CD4-positive, alpha-beta T cell treated with Interleukin-12 subunit alpha and Interleukin-12 subunit beta, for 1 hour (primary cell): ENCODE data around the gene TRIM10.
A peak's percentile ranks its signal among the peaks of the same experiment; 100 is the strongest.
"Not testable (repeated sequence)": the region's sequence is repeated elsewhere in the genome, so short reads cannot be mapped to it uniquely, and the experiment has no call there.

Experiments used
- DNase-seq: peaks from one replicate; pipeline ENCODE4 v3.0.0-alpha.2; 2020

Gene TRIM10

DNA sequence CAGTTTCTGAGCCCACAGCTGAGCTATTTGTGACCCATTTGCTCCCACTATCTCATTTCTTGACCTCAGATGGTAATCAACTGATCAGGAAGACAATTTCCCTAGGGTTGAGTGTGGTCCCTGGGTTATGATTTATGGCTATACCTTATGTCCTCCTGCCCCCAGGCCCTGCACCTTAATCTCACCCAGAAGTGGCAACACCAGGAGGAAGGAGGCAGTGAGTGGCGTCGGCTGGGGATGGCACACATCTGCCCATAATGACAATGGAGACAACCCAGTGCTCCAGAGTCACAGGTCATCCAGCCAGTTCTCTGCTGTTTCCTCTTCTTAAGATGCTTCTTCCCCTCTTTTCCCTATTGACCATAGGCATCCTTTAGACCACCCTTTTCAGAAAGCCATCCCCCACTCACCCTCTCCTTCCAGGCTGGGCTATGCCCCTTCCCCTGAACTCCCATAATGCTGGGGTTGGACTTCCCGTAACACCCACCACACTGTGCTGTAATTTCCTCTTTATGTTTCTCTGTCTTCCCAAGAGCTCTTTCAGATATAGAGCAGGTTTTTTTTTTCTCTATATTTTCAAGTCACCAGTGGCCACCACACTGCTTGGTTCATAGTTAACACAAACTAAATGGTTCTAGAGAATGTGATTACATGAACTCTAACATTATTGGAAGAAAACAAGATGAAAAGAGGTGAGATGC, 8.0 kb downstream of the TRIM10 start:
- no peak for DNase-seq

- DNase-seq = no peak
Measured at GRCh38 chr6:30152016-30152673, 8.9 kb downstream of the TRIM10 start.

- no peak for DNase-seq
Measured at GRCh38 chr6:30151580-30151979, 9.4 kb downstream of the TRIM10 start.

GRCh38 chr6:30150671-30151395, 10.2 kb downstream of the TRIM10 start:
- DNase-seq = no peak

DNA sequence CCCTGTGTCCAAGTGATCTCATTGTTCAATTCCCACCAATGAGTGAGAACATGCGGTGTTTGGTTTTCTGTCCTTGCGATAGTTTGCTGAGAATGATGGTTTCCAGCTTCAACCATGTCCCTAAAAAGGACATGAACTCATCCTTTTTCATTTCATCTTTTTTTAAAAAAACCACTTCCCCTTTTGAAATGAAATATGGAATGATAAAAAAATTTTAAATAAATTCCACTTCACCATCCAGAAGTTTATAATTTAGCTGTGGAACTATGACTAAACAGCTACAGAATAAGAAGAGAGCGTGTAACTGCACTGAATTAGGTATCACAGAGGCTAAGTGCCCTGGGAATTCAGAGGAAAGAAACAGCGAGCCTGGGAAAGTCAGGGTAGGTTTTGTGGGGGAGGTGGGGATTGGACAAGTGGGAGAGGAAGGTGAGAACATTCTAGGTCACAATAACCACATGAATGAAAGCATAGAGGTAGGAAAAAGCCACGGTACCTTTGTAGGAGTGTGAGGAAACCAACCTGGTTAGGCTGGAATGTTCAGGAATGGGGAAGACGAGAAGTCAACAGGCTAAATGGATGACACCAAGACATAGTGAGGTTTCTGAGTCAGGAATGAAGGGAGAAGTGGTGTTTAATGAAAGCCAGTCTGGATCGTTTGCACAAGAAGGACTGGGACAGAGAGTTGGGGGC, 11.0 kb downstream of the TRIM10 start:
- DNase-seq = no peak

GRCh38 chr6:30149234-30149633, 11.8 kb downstream of the TRIM10 start:
- no peak for DNase-seq

DNA sequence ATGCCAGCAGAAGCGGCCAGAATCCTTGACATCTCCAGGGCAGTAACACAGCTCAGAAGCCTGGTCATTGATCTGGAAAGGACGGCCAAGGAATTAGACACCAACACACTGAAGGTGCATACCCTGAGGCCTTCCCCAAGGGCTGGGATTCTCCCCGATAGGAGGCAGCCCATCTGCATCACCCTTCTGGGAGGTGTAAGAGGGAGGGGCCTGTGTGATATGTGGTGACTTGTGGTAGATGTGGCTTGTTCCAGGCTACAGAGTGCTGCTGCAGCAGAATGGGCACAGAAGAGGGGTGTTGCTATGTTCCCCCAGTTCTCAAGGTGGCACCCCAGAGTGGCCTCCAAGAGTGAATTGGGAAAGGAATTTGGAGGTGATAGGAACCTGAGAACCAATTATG, 13.9 kb downstream of the TRIM10 start:
- no peak for DNase-seq

DNA sequence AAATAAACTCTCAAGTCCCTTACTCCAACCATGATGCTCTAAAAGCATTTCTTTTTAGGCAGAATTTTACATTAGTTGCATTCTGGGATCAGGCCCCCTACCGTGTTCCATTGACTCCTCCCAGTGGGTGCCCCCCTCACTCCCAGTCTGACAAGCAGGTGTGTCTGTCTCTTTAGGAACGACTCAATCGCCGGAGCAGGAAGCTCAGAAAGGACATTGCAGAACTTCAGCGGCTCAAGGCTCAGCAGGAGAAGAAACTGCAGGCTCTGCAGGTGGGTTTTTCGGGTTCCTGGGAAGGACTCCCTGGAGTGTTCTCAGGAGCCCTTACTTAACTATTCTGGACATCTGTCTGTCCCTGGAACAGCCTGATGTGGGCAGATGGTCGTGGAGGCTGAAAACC, 15.2 kb downstream of the TRIM10 start:
- no peak for DNase-seq

- DNase-seq = no peak
Measured at GRCh38 chr6:30144811-30145210, 16.2 kb downstream of the TRIM10 start.

- DNase-seq = no peak
Measured at GRCh38 chr6:30143780-30144179, 17.2 kb downstream of the TRIM10 start.

DNA sequence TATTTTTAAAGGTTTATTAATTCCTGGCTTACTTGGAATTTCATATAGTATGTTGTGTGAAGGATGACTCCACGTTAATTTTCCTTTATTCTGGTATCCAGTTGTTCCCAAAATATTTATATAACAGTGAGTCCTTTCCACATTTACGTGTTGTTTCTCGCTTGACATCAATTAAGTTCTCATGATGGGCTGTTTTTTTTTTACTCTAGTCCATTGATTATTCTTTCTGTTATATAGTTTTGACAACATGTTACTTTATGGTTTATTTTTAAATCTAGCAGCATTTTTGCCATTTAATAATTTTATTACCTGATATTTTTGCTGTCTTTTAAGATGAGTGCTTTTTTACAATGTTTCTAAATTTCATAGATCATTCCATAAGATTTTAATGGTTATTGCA, 18.3 kb downstream of the TRIM10 start:
- no peak for DNase-seq

GRCh38 chr6:30140240-30140639, 20.8 kb downstream of the TRIM10 start:
- DNase-seq = not testable (repeated sequence)

- no peak for DNase-seq
Measured at GRCh38 chr6:30136570-30137286, 24.3 kb downstream of the TRIM10 start.

GRCh38 chr6:30135757-30136156, 25.3 kb downstream of the TRIM10 start, which contains the start of gene TRIM40:
TSS of gene TRIM40 (plus strand) at chr6:30136140. CDS start at chr6:30137037, 897 bp downstream.
- DNase-seq = no peak

DNA sequence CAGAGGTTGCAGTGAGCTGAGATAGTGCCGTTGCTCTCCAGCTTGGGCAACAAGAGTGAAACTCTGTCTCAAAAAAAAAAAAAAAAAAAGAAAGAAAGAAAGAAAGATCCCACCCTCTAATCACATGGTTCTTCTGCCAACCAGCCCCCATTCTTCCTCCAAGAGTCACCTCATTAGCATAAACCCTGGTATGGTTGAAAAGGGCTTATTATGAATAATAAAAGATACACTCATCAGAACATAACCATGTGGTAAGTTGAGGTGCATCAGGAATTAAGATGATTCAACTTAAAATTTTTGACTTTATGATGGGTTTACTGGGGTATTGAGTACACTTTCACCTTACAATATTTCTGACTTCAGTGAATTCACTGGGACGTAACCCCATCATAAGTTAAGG, 25.9 kb downstream of the TRIM10 start:
- DNase-seq = no peak

- no peak for DNase-seq
Measured at GRCh38 chr6:30131947-30132497, 29.0 kb downstream of the TRIM10 start.

DNA sequence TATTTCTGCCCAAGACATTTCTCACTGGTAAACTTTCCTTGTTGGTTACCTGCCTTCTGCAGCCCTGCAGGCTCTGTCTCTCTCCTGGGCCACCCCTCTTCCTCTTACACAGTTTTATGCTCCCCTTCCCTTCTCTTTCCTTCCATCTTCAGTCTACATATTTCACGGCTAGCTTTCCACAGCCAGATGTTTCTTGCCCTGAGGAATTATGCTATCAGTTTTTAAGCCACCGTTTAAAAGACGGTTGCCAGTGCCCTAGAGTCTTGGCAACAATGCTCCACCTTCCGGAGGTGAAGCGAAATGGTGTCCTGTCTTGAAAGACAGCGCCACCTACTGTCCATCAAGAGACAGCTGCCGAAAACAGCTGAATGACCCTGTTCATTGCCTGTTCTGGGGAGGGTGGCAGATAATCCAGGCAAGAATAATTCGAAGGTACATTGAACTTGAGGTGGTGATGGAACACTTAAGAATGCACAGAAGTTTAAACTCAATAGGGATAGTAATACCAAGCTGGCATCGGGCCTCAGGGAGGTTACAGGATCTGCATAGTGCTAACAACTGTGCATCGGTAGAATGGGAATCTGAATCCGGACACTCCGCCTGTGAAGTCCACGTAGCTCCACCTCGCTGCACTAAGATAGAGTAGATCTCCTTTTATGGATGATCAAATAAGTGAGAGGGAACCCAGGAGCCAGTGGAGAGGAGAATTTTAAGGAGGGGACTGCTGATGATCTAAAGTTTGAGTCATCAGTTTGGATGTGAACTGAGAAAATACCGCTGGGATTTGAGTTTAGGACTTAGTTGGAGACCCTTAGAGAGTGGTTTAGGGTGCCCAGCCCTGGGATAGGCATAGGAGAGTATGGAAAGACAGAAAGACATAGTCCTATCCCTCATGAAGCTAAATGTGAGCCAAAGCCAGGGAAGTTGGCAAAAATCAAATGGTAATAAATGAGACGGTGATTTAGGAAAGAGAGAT, 29.8 kb downstream of the TRIM10 start:
- peak; percentile 84 for DNase-seq

- DNase-seq = no peak
Measured at GRCh38 chr6:30130179-30130679, 30.8 kb downstream of the TRIM10 start.

GRCh38 chr6:30129265-30130178, 31.5 kb downstream of the TRIM10 start:
- DNase-seq = no peak
